Measurements from ENCODE around the gene PPIA.
"Not testable (repeated sequence)": the region's sequence is repeated elsewhere in the genome, so short reads cannot be mapped to it uniquely, and the experiment has no call there.

PPIA gene

GRCh38 chr7:44768628-44769371, 27.7 kb upstream of the PPIA start:
- CTCF ChIA-PET = interaction anchor here (1.2 kb wide), 1 partner anchor 19 kb away, joined by 3 read pairs; no protein-coding TSS in a partner anchor
- DNase-seq = no peak
- Mint-ChIP-seq H3K36me3 (peaks cover 33% of the 10 kb centered on the region), H3K27me3 (peaks cover 10% of the 10 kb centered on the region), H3K27ac (peak overlapping the region; percentile 73), H3K9me3 (no peaks in the 10 kb centered on the region), H3K4me3 (no peak overlapping the region), H3K4me1 (peaks cover 41% of the 10 kb centered on the region)

GRCh38 chr7:44769376-44769775, 27.1 kb upstream of the PPIA start:
- no peak overlapping the region for H3K4me3 Mint-ChIP-seq
- CTCF ChIA-PET = interaction anchor here (0.9 to 1.2 kb wide), 2 partner anchors 20 to 367 kb away, joined by 3 to 4 read pairs; no protein-coding TSS in a partner anchor
- H3K27me3 Mint-ChIP-seq = peaks cover 13% of the 10 kb centered on the region
- peak overlapping the region; percentile 19 for H3K27ac Mint-ChIP-seq
- H3K4me1 Mint-ChIP-seq = peaks cover 41% of the 10 kb centered on the region
- peaks cover 30% of the 10 kb centered on the region for H3K36me3 Mint-ChIP-seq
- DNase-seq = no peak
- no peaks in the 10 kb centered on the region for H3K9me3 Mint-ChIP-seq

DNA sequence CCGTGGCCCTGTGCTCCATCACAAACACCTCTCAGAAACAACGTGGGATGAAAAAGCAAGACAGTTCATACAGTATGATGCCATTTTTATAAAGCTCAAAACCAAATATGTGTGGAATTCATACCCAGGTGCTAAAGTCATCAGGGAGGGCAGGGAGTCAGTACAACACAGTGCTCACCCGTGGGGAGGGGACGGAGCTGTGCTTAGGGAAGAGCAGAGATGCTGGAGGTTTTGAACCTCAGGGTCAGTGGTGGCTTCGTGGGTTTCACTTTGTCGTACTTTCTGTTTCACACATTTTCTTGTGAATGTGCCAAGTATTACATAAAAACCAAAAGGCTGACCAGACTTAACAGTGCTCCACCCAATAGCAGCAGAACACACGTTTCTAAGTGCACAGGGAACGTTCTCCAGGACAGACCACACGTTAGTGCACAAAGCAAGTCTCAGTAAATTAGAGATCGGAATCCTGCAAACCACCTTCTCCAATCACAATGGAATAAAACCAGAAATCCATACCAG, 26.6 kb upstream of the PPIA start:
- peaks cover 41% of the 10 kb centered on the region for H3K4me1 Mint-ChIP-seq
- no peaks in the 10 kb centered on the region for H3K9me3 Mint-ChIP-seq
- peaks cover 27% of the 10 kb centered on the region for H3K36me3 Mint-ChIP-seq
- CTCF ChIA-PET = interaction anchor here (0.9 to 1.2 kb wide), 2 partner anchors 20 to 366 kb away, joined by 3 to 4 read pairs; no protein-coding TSS in a partner anchor
- H3K27ac Mint-ChIP-seq = peak overlapping the region; percentile 19
- peaks cover 13% of the 10 kb centered on the region for H3K27me3 Mint-ChIP-seq
- H3K4me3 Mint-ChIP-seq = no peak overlapping the region
- peak; percentile 47 for DNase-seq

GRCh38 chr7:44771358-44771757, 25.1 kb upstream of the PPIA start:
- Mint-ChIP-seq H3K4me3 (no peak overlapping the region), H3K27ac (no peak overlapping the region), H3K27me3 (peaks cover 25% of the 10 kb centered on the region), H3K9me3 (no peaks in the 10 kb centered on the region), H3K4me1 (peaks cover 41% of the 10 kb centered on the region), H3K36me3 (peaks cover 24% of the 10 kb centered on the region)
- CTCF ChIA-PET = no interaction called here
- no peak for DNase-seq

GRCh38 chr7:44772440-44772839, 24.0 kb upstream of the PPIA start:
- Mint-ChIP-seq H3K9me3 (no peaks in the 10 kb centered on the region), H3K27me3 (peaks cover 26% of the 10 kb centered on the region), H3K4me1 (peaks cover 37% of the 10 kb centered on the region), H3K27ac (no peak overlapping the region), H3K36me3 (peaks cover 17% of the 10 kb centered on the region), H3K4me3 (no peak overlapping the region)
- DNase-seq = no peak
- CTCF ChIA-PET = interaction anchor here (0.6 kb wide), 1 partner anchor 259 kb away, joined by 3 read pairs; no protein-coding TSS in a partner anchor

GRCh38 chr7:44772867-44773266, 23.6 kb upstream of the PPIA start:
- no peaks in the 10 kb centered on the region for H3K9me3 Mint-ChIP-seq
- CTCF ChIA-PET = interaction anchor here (0.6 kb wide), 1 partner anchor 259 kb away, joined by 3 read pairs; no protein-coding TSS in a partner anchor
- no peak overlapping the region for H3K4me3 Mint-ChIP-seq
- H3K4me1 Mint-ChIP-seq = peaks cover 33% of the 10 kb centered on the region
- H3K27me3 Mint-ChIP-seq = peaks cover 25% of the 10 kb centered on the region
- H3K27ac Mint-ChIP-seq = no peak overlapping the region
- H3K36me3 Mint-ChIP-seq = peaks cover 13% of the 10 kb centered on the region
- DNase-seq = no peak

GRCh38 chr7:44774486-44774885, 22.0 kb upstream of the PPIA start:
- H3K4me1 Mint-ChIP-seq = peaks cover 17% of the 10 kb centered on the region
- peaks cover 23% of the 10 kb centered on the region for H3K27me3 Mint-ChIP-seq
- not testable (repeated sequence) for DNase-seq, H3K4me3 Mint-ChIP-seq, H3K9me3 Mint-ChIP-seq, H3K27ac Mint-ChIP-seq, H3K36me3 Mint-ChIP-seq
- CTCF ChIA-PET = interaction anchor here (0.8 kb wide), 1 partner anchor 145 kb away, joined by 4 read pairs; no protein-coding TSS in a partner anchor

GRCh38 chr7:44775383-44776107, 20.9 kb upstream of the PPIA start:
- no peak for DNase-seq
- Mint-ChIP-seq H3K4me1 (peaks cover 6% of the 10 kb centered on the region), H3K36me3 (no peaks in the 10 kb centered on the region), H3K9me3 (no peaks in the 10 kb centered on the region), H3K4me3 (no peak overlapping the region), H3K27ac (no peak overlapping the region), H3K27me3 (peaks cover 23% of the 10 kb centered on the region)
- CTCF ChIA-PET = no interaction called here

DNA sequence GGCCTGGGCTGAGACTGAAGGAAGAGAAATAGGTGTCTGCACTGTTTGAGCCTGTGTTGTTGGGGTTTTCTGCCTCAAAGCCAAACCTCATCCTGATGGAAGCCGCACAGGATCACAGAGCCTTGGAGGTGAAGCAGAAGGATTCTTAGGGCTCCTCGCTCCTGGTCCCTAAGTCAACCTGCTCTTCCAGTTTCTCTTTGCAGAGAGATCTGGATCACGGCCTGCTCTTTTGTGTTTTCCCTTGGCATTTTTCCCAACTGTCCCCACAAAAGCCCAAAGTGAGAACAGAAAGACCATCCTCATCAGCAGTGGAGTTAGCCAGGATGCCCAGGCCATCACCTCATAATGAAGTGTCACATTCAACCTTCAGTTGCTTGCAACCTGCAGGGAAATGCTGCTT, 20.3 kb upstream of the PPIA start:
- CTCF ChIA-PET = no interaction called here
- H3K9me3 Mint-ChIP-seq = no peaks in the 10 kb centered on the region
- H3K27me3 Mint-ChIP-seq = peaks cover 23% of the 10 kb centered on the region
- no peak overlapping the region for H3K27ac Mint-ChIP-seq
- no peaks in the 10 kb centered on the region for H3K36me3 Mint-ChIP-seq
- H3K4me3 Mint-ChIP-seq = no peak overlapping the region
- H3K4me1 Mint-ChIP-seq = peaks cover 2% of the 10 kb centered on the region
- DNase-seq = no peak

DNA sequence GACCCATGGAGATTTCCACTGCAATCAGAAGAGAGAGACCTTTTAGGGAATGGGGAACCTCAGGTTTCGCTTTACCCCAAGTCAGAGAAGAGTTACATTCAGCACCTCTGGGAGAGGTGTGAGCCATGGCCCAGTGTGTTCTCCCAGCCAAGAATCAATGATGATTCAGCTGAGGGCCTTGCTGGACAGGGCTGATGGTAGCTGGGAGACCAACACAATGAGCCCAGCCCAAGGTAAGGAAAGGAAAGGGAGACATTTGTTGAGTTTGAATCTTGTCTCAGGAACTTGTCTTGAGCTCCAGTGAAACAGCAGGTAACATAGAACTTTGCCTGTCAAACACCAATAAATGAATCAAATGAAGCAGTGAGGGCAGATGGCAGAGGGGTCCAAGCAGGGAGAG, 14.0 kb upstream of the PPIA start:
- DNase-seq = no peak
- Mint-ChIP-seq H3K36me3 (no peaks in the 10 kb centered on the region), H3K27ac (no peak overlapping the region), H3K4me3 (no peak overlapping the region), H3K4me1 (no peaks in the 10 kb centered on the region), H3K27me3 (peaks cover 21% of the 10 kb centered on the region), H3K9me3 (peaks cover 10% of the 10 kb centered on the region)
- CTCF ChIA-PET = no interaction called here

GRCh38 chr7:44783407-44783806, 13.1 kb upstream of the PPIA start:
- Mint-ChIP-seq H3K27ac (no peak overlapping the region), H3K27me3 (peaks cover 21% of the 10 kb centered on the region), H3K4me3 (no peak overlapping the region), H3K36me3 (no peaks in the 10 kb centered on the region), H3K9me3 (peaks cover 10% of the 10 kb centered on the region), H3K4me1 (no peaks in the 10 kb centered on the region)
- CTCF ChIA-PET = no interaction called here
- DNase-seq = no peak

DNA sequence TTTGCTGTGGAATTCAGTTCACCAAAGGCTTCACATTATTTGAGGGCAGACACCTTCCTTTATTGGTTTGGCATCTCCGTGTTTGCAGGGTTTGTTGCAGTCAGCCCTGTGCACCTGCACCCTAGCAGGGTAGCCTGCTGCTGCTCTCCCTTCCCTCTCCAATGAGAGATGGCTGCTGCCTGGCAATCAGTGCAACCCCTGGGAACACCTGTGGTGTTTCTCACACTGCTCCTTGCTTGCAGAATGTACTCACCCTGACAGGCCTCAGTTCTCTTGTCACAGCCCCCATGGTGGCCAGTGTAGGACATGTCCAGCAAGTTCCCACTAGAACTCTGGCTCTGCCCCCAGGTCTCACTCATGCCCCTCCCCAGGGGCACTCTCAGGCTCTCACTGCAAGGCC, 12.1 kb upstream of the PPIA start:
- Mint-ChIP-seq H3K4me3 (no peak overlapping the region), H3K27me3 (peaks cover 21% of the 10 kb centered on the region), H3K36me3 (no peaks in the 10 kb centered on the region), H3K27ac (no peak overlapping the region), H3K4me1 (no peaks in the 10 kb centered on the region), H3K9me3 (peaks cover 10% of the 10 kb centered on the region)
- DNase-seq = no peak
- CTCF ChIA-PET = no interaction called here

GRCh38 chr7:44785218-44785617, 11.3 kb upstream of the PPIA start:
- H3K27me3 Mint-ChIP-seq = peaks cover 21% of the 10 kb centered on the region
- H3K4me3 Mint-ChIP-seq, H3K36me3 Mint-ChIP-seq, DNase-seq, H3K27ac Mint-ChIP-seq, H3K4me1 Mint-ChIP-seq, H3K9me3 Mint-ChIP-seq, CTCF ChIA-PET: not testable (repeated sequence)

GRCh38 chr7:44787041-44787440, 9.4 kb upstream of the PPIA start:
- Mint-ChIP-seq H3K4me1 (peaks cover 3% of the 10 kb centered on the region), H3K36me3 (no peaks in the 10 kb centered on the region), H3K27ac (no peak overlapping the region), H3K9me3 (peaks cover 10% of the 10 kb centered on the region), H3K27me3 (peaks cover 19% of the 10 kb centered on the region), H3K4me3 (no peak overlapping the region)
- DNase-seq = no peak
- CTCF ChIA-PET = no interaction called here
